Stimulated activated CD8-positive, alpha-beta memory T cell treated with anti-CD3 and anti-CD28 coated beads, Interleukin-12 subunit alpha, Interleukin-12 subunit beta, amount 100 ng/mL, for 1 hour (primary cell): ENCODE data around the gene WIPF3.
"Not testable (repeated sequence)": the region's sequence is repeated elsewhere in the genome, so short reads cannot be mapped to it uniquely, and the experiment has no call there.

Experiments
- DNase-seq: peaks from one replicate; pipeline ENCODE4 v3.0.0-alpha.2; 2020; ENCODE audit warnings: low read depth

WIPF3 gene

GRCh38 chr7:29955075-29955792, 148.9 kb downstream of the WIPF3 start:
- no peak for DNase-seq

- no peak for DNase-seq
Observed at GRCh38 chr7:29955799-29956486, 149.6 kb downstream of the WIPF3 start.

GRCh38 chr7:29956487-29956836, 150.2 kb downstream of the WIPF3 start:
- no peak for DNase-seq

GRCh38 chr7:29957521-29958310, 151.4 kb downstream of the WIPF3 start:
- no peak for DNase-seq

GRCh38 chr7:29958667-29959358, 152.5 kb downstream of the WIPF3 start:
- DNase-seq = no peak

- DNase-seq = not testable (repeated sequence)
Observed at GRCh38 chr7:29961611-29962010, 155.3 kb downstream of the WIPF3 start.

- no peak for DNase-seq
Observed at GRCh38 chr7:29962035-29962434, 155.7 kb downstream of the WIPF3 start.

GRCh38 chr7:29965030-29965429, 158.7 kb downstream of the WIPF3 start:
- no peak for DNase-seq
